Right kidney (tissue), 1 donor: ENCODE measurements around the gene CHMP4B.

Source experiments
- DNase-seq: peaks from one replicate; pipeline ENCODE4 v3.0.0-alpha.2; 2016

Gene CHMP4B

DNA sequence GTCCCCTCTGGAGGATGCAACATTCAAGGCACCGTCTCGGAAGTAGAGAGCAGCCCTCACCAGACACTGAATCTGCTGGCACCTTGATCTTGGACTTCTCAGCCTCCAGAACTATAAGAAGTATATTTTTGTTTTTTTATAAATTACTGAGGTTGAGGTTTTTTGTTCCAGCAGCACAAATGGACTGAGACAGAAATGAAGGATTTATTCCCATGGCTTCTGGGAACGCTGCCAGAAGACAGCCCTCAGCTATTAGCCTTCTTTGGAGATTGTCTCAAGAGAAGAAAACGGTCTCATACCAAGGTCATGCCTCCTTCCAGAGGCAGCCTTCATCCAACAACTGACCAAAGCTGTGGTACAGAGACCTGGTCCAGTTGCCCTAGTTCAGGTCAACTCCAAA, 85.4 kb downstream of the CHMP4B start:
- DNase-seq = no peak

DNA sequence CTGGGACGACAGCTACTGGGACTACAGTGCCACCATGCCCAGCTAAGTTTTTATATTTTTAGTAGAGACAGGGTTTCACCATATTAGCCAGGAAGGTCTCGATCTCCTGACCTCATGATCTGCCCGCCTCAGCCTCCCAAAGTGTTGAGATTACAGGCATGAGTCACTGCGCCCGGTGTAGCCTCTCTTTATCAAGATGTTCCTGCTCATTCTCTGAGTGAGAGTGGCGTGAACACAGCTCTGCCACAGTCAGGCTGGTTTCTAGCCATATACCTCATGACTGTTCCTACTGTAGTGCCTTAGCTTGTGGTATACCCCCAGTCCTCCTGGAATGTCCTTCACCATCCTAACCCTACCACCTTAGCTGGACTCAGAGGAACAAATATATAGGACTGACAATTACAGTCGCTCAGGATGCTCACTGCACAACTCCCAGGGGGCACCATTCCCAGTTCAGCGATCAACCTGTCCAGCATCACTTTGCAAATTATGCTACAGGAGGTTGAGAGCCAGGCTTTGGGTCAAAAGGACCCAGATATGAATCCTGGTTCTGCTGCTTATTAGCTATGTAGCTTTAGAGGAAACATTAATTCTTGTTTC, 86.3 kb downstream of the CHMP4B start:
- DNase-seq = no peak

DNA sequence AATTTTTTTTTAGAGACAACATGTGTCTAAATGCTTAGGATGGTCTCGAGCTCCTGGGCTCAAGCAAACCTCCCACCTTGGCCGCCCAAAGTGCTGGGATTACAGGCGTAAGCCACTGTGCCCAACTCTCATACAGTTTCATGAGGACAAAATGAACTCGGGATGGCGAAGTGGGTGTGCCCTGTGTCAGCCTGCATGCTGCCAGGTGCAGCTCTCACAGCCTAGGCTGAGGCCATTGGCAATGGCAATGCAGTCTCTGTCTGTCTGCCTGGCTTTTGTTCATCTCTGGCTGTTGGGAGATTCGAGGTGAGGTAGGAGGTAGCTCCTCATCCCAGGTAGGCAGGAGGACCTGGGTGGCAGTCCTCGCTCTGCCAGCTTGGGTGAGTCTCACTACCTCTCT, 88.0 kb downstream of the CHMP4B start:
- no peak for DNase-seq

DNA sequence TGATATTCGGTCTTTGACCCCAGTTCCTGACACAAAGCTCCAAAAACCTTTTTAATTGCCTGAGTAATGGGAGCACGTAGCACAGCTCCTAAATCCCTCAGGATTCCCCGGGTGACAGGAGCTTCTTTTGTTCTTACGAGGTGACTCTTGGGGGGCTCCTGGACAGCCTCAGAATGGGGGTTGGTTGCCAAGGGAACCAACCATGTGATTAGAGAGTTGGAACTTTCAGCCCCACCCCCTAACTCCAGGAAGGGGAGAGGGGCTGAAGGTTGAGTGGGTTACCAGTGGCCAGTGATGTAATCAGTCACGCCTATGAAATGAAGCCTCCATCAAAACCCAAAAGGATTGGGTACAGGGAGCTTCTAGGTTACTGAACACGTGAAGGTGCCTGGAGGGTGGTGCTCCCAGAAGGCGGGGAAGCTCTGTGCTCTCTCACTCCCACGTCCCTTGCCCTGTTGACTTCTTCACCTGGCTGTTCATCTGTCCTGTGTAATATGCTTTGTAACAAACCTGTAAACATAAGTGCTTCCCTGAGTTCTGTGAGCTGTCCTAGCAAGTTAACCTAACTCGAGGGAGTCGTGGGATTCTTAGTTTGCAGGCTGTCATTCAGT, 89.5 kb downstream of the CHMP4B start:
- no peak for DNase-seq

DNA sequence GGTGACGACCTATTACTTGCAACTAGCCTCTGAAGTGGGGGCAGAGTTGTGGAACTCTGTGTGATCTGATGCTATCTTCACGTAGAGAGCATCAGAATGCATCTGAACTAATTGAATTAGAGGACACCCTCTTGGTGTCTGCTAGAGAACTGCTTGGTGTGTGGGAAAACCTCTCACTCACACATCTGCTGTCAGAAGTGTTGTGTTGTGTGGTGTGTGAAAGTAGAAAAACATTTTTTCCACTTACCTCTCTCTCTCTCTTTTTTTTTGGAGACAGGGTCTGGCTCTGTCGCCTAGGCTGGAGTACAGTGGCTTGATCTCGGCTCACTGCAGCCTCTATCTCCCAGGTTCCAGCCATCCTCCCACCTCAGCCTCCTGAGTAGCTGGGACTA, 90.0 kb downstream of the CHMP4B start:
- DNase-seq = no peak

DNA sequence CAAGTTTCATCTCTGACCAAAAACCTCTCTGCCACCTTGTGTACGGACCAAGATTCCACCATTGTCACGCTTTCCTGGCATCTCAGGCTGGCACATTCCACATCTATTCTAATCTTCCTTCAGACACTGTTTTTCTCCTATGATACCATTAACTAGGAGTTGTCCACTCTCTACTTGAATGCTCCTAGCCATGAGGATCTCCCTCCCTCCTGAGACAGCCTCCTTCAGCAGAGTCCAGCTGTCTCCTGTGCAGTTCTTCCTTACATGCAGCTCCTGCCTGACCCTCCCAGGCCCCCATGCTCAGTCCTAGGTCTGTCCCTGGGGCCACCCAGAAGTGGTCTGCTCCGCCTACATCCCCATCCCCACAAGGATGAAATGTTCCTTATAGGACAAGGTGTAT, 90.9 kb downstream of the CHMP4B start:
- DNase-seq = no peak
